Fibroblast of lung (primary cell): ENCODE measurements around the gene SP4. TPM values are rescaled to one million over a fixed set of nuclear protein-coding genes. Genes with fewer than 3 reads are reported as not detected.

Source experiments
- DNase-seq, 2 donors: peaks; one replicate each; pipeline versions ENCODE4 v3.0.0 to v3.0.0-alpha.2; 2010; ENCODE audit warnings: low read depth in 2 of 2
- H2AFZ ChIP-seq: 2 replicates; pipeline ENCODE4 v1.5.1; 2012; ENCODE audit warnings: low read length, control low read depth, inconsistent platforms
- H3K27ac ChIP-seq: 2 replicates; pipeline ENCODE4 v1.5.1; 2011; ENCODE audit warnings: low read length, control low read depth; ENCODE audit not compliant: insufficient read depth
- H3K27me3 ChIP-seq: 2 replicates; pipeline ENCODE4 v1.5.1; 2011; ENCODE audit warnings: mild to moderate bottlenecking, low read length; ENCODE audit not compliant: control insufficient read depth, insufficient read depth
- H3K36me3 ChIP-seq: 2 replicates; pipeline ENCODE4 v1.5.1; 2011; ENCODE audit warnings: low read length; ENCODE audit not compliant: control insufficient read depth, insufficient read depth
- H3K4me1 ChIP-seq: 2 replicates; pipeline ENCODE4 v1.5.1; 2011; ENCODE audit warnings: low read length; ENCODE audit not compliant: control insufficient read depth, insufficient read depth; ENCODE audit errors: extremely low read depth
- H3K4me2 ChIP-seq: 2 replicates; pipeline ENCODE4 v1.5.1; 2011; ENCODE audit warnings: low read length, control low read depth; ENCODE audit not compliant: insufficient read depth; ENCODE audit errors: extremely low read depth
- H3K4me3 ChIP-seq, 4 experiments: fragments of 200-600 bp in 1 of 4; sonication (generic) in 1 of 4; replicated peaks in 1 of 4; 2 replicates each; pipeline ENCODE4 v1.5.1; 2011 to 2016; ENCODE audit warnings: low read length in 4 of 4, low read depth in 3 of 4, mild to moderate bottlenecking in 3 of 4, control low read depth in 2 of 4, inconsistent platforms in 1 of 4, mixed read lengths in 1 of 4; ENCODE audit not compliant: insufficient read depth in 1 of 4; ENCODE audit errors: control extremely low read depth in 1 of 4
- H3K79me2 ChIP-seq: 2 replicates; pipeline ENCODE4 v1.5.1; 2012; ENCODE audit warnings: mild to moderate bottlenecking, low read length, inconsistent platforms; ENCODE audit not compliant: control insufficient read depth, insufficient read depth
- H3K9ac ChIP-seq: 2 replicates; pipeline ENCODE4 v1.5.1; 2011; ENCODE audit warnings: mild to moderate bottlenecking, low read length, control low read depth; ENCODE audit not compliant: insufficient read depth
- H3K9me3 ChIP-seq: 2 replicates; pipeline ENCODE4 v1.5.1; 2012; ENCODE audit warnings: low read depth, low read length; ENCODE audit not compliant: control insufficient read depth, insufficient read depth
- H4K20me1 ChIP-seq: 2 replicates; pipeline ENCODE4 v1.5.1; 2011; ENCODE audit warnings: low read length; ENCODE audit not compliant: control insufficient read depth, insufficient read depth; ENCODE audit errors: extremely low read depth
- EZH2 ChIP-seq: IDR thresholded peaks from 2 replicates; pipeline ENCODE4 v1.5.1; 2012; ENCODE audit warnings: low read length, control low read depth, mild to moderate bottlenecking; ENCODE audit errors: missing control alignments
- polyA plus RNA-seq, 2 donors: library from polyadenylated mRNA; depleted of rRNA in 1 of 2; stranded (reverse) in 1 of 2; unstranded in 1 of 2; fragments of >200 nt; gene quantifications; 2 replicates each; pipeline ENCODE4 v1.2.1, GENCODE V29; 2011 to 2012; ENCODE audit warnings: missing spikeins in 1 of 2
- total RNA-seq: library from RNA; depleted of rRNA; stranded (reverse); fragments of >200 nt; gene quantifications from 2 replicates; pipeline ENCODE4 v1.2.1, GENCODE V29; 2014
- TF ChIP-seq, protein P1 (sequence below), 2 donors: IDR thresholded peaks in 1 of 2; conservative IDR thresholded peaks in 1 of 2; 1 replicate in 1 of 2; 2 replicates in 1 of 2; pipeline ENCODE4 v1.5.1; 2011 to 2012; ENCODE audit warnings: low read length in 2 of 2, control low read depth in 1 of 2, inconsistent platforms in 1 of 2, low read depth in 1 of 2, mild to moderate bottlenecking in 1 of 2

SP4 gene
- total and polyA plus RNA-seq, 2 donors (not counting 1 experiment from before 2014, with no cell fraction given) = 2.9 to 8.8 TPM

DNA sequence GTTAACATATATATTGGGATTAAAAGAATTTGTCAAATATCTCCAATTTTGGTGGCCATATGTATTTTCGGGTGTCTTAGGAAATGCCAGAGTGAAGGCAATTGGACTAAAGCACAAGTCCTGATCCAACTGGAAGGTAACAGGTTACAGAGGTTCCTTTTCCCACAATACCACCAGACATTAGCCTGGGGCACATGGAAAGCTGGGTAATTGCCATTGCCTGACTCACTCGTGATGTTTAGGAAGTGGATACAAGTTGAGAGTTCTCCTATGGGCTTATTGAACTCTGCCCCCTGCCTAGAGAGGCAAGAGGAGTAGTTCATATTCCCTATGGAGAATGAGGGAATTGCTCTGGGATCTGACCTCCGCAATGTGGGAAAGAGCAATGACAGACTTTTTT lies 120.6 kb downstream of the SP4 start:
- Histone ChIP-seq H3K4me2 (no peak overlapping the region), H3K4me1 (peaks cover 2% of the 10 kb centered on the region), H3K9me3 (no peaks in the 10 kb centered on the region), H3K9ac (no peak overlapping the region), H3K79me2 (no peaks in the 10 kb centered on the region), H3K27me3 (peaks cover 2% of the 10 kb centered on the region), H3K27ac (no peak overlapping the region), H2AFZ (no peak overlapping the region), H3K36me3 (no peaks in the 10 kb centered on the region), H4K20me1 (no peaks in the 10 kb centered on the region), H3K4me3 (no peak overlapping the region)
- TF ChIP-seq, protein P1, sequence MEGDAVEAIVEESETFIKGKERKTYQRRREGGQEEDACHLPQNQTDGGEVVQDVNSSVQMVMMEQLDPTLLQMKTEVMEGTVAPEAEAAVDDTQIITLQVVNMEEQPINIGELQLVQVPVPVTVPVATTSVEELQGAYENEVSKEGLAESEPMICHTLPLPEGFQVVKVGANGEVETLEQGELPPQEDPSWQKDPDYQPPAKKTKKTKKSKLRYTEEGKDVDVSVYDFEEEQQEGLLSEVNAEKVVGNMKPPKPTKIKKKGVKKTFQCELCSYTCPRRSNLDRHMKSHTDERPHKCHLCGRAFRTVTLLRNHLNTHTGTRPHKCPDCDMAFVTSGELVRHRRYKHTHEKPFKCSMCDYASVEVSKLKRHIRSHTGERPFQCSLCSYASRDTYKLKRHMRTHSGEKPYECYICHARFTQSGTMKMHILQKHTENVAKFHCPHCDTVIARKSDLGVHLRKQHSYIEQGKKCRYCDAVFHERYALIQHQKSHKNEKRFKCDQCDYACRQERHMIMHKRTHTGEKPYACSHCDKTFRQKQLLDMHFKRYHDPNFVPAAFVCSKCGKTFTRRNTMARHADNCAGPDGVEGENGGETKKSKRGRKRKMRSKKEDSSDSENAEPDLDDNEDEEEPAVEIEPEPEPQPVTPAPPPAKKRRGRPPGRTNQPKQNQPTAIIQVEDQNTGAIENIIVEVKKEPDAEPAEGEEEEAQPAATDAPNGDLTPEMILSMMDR (conservative IDR thresholded peaks at IDR 0.05 in 1 of 2, IDR thresholded peaks at IDR 0.05 in 1 of 2; ENCODE audit: low read depth in 1 of 2, low read length in 2 of 2) = no peak
- no peak for TF ChIP-seq EZH2
- no peak for DNase-seq

DNA sequence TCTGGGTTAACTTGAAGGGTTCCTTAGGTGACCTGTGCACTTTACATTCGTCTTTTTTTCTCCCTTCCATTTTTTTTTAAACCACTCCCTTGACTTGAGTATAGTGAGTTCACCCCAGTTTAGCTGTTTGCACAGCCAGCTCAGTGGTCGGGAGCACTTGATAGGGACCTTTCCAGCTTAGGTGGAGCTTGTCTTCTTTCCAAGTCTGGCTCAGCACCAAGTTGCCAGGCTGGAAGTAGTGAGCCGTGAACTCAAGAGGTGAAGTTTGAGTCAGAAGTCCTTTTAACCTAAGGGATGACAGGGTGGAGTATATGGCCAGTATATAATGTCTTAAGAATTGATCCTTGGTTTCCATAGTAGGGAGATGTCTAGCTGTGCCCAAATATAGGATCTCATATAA lies 122.2 kb downstream of the SP4 start:
- Histone ChIP-seq H3K9ac (no peak overlapping the region), H4K20me1 (no peaks in the 10 kb centered on the region), H3K27ac (no peak overlapping the region), H3K9me3 (no peaks in the 10 kb centered on the region), H3K27me3 (no peaks in the 10 kb centered on the region), H3K4me3 (no peak overlapping the region), H3K4me2 (no peak overlapping the region), H3K4me1 (no peaks in the 10 kb centered on the region), H2AFZ (no peak overlapping the region), H3K36me3 (no peaks in the 10 kb centered on the region), H3K79me2 (no peaks in the 10 kb centered on the region)
- no peak for TF ChIP-seq EZH2
- TF ChIP-seq, protein P1 (conservative IDR thresholded peaks at IDR 0.05 in 1 of 2, IDR thresholded peaks at IDR 0.05 in 1 of 2; ENCODE audit: low read depth in 1 of 2, low read length in 2 of 2) = no peak
- DNase-seq = no peak

DNA sequence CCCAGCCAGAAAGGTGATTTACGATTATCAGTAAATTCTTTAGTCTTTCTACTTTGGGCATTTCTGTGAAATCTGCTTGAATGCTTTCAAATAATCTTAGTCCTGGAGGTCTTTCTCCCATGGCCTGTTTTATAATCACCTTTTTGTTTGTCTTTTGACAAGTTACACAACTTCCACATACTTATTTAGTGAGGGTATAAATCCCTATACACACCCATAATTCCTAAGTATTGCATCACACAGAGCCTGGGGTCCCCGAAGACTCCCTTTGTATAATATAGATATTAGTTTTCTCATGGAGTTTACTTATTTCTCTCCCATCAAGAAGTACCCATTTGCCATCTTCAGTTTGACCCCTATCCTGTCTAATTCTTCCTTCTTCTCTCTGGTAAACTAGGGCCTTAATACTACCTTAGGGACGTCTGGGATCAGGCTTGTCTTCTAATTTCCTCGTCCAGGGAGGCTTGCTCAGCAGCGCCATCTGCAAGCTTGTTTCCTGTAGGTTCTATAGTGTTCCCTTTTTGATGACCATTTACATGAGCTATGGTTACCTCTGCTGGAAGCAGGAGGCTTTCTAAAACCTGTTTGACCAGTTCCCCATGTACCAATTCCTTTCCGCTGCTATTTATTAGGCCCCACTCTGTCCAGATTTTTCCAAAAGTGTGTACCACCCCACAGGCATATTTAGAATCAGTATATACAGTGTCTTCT lies 123.1 kb downstream of the SP4 start:
- Histone ChIP-seq H2AFZ (no peak overlapping the region), H3K9ac (no peak overlapping the region)
- no peak for TF ChIP-seq EZH2
- TF ChIP-seq, protein P1 (conservative IDR thresholded peaks at IDR 0.05 in 1 of 2, IDR thresholded peaks at IDR 0.05 in 1 of 2; ENCODE audit: low read depth in 1 of 2, low read length in 2 of 2) = no peak

More for the DNA sequence above, 123.1 kb downstream of the SP4 start:
- Histone ChIP-seq H3K36me3 (no peaks in the 10 kb centered on the region), H3K4me3 (no peak overlapping the region), H4K20me1 (no peaks in the 10 kb centered on the region), H3K27me3 (no peaks in the 10 kb centered on the region), H3K27ac (no peak overlapping the region), H3K4me1 (no peaks in the 10 kb centered on the region), H3K79me2 (no peaks in the 10 kb centered on the region), H3K9me3 (no peaks in the 10 kb centered on the region), H3K4me2 (no peak overlapping the region)
- no peak for DNase-seq
